LNCAP (cell line): ENCODE data around the gene ZDHHC17.

Experiments
- CTCF ChIP-seq: fragments of 450-650 bp; IDR thresholded peaks from 2 replicates; pipeline ENCODE4 v1.5.1; 2017; ENCODE audit warnings: mild to moderate bottlenecking

The ZDHHC17 gene

GRCh38 chr12:76864791-76865400 lies 101.0 kb downstream of the ZDHHC17 start:
- no peak for TF ChIP-seq CTCF

DNA sequence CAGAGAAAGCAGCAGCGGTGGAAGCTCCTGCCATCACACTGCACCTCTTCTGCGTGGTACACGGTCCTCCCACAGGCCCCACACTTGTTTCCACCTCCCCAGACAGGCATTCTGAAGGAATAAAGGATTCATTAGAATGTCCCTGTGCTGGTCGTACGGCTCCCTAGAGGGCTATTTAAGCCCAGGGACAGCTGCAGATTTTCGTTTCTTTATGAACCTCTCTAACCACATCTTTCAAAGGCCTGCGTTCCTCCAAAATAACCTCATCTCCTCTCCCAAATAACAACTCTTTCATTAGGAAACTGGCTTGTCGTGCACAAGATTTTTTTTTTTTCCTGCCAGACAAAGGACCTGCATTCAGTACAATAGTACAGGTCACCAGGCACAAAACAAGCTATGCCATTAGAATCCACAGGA lies 102.2 kb downstream of the ZDHHC17 start:
- TF ChIP-seq CTCF = no peak

- TF ChIP-seq CTCF = no peak
Observed at GRCh38 chr12:76866726-76867125, 102.8 kb downstream of the ZDHHC17 start.

- no peak for TF ChIP-seq CTCF
Observed at GRCh38 chr12:76871082-76871481, 107.2 kb downstream of the ZDHHC17 start.

DNA sequence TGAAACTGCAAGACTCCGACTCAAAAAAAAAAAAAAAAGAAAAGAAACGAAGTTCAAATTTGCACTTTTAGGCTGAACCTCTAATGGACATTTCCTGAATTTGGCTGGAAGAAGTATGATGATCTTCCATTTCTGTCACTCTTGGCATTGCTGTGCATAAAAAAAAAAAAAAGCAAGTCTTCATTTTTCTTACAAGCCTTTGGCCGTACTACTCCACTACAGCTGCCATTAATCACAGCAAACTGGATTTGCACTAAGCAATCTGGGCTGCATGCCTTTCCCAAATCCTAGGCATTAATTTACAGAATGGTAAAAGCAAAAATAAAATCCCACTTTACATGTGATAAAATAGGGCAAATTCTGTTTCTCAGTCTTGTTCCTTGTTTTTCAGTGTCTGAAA lies 107.8 kb downstream of the ZDHHC17 start:
- no peak for TF ChIP-seq CTCF

DNA sequence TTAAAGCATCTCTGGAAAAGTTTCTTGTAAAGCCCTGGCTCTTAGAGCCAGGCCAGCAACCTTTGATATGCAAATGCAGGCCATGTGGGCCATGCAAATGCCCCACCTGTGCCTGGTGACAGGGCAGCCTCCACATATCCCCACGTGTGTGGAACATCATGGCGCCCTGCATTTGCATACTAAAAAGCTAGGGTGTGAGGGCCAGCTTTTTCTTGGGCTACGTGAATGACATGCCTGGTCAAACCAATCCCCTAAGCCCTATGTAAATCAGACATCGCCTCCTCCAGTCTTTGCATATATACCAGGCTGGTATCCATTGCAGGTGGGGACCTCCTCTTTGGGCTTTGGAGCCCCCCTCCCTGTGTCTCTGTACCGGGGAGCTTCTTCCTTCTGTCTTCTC lies 108.5 kb downstream of the ZDHHC17 start:
- TF ChIP-seq CTCF = no peak

- TF ChIP-seq CTCF = no peak
Observed at GRCh38 chr12:76874027-76874426, 110.1 kb downstream of the ZDHHC17 start.
